GM18517 (cell line): ENCODE results near the gene VRTN.
"Not testable (repeated sequence)": the region's sequence is repeated elsewhere in the genome, so short reads cannot be mapped to it uniquely, and the experiment has no call there.

Experiments
- ATAC-seq: cut with Tn5 transposase; IDR thresholded peaks from one replicate; pipeline ENCODE4 v1.9.1; 2021; ENCODE audit warnings: mild to moderate bottlenecking, moderate library complexity; ENCODE audit not compliant: unreplicated experiment

VRTN gene

DNA sequence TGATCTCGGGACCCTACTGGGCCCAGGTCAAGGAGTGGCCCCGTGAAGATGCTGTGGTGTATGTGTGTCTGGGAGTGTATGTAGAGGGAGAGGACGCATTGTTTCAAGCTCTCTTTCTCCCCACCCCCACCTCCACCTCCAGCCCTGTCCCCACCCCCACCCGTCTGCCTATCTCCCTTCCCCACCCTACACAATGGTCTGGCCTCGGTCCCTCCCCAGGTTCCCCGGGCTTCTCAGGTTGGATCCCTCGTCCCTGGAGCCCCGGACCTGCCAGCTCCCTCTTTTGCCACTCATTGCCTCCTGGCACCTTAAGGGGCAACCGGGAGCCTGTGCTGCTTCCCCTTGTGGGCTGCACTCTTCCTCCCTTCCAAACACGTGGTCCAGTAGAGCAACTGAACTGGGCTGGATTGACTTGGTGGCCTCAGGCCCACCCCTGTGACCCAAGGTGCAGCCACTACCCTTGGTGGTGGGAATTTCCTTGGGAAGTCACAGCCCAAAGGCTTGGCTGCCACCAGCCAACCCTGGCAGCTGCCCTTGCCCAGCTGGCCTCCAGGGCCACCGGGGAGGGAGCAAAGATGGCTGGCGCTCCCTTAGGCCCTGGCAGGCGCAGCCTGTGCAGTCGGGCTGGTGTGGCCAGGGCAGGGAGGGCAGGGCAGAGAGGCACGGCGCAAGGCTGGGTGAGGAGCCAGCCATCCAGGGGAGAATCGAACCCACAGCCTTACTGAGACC, 628 bp downstream of the VRTN start:
- no peak for ATAC-seq

DNA sequence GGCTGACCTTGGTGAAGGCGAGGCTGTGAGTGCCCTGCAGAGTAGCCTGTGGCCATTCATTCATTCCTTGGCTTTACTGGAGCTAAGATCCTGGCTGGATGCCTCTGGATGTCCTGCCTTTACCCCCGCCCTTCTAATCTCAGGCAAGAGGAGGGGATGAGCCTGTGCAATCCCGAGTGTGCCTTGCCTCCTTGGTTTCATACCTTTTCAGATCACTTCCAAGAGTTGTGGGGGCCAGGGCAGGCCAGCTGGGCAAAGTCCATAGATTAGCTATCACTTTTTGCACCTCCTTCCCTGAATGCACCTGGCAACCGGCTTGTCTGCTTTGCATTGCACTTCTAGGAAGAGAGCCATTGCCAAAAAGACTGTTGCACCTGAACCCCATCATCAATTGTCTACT, 1.5 kb downstream of the VRTN start:
- no peak for ATAC-seq

DNA sequence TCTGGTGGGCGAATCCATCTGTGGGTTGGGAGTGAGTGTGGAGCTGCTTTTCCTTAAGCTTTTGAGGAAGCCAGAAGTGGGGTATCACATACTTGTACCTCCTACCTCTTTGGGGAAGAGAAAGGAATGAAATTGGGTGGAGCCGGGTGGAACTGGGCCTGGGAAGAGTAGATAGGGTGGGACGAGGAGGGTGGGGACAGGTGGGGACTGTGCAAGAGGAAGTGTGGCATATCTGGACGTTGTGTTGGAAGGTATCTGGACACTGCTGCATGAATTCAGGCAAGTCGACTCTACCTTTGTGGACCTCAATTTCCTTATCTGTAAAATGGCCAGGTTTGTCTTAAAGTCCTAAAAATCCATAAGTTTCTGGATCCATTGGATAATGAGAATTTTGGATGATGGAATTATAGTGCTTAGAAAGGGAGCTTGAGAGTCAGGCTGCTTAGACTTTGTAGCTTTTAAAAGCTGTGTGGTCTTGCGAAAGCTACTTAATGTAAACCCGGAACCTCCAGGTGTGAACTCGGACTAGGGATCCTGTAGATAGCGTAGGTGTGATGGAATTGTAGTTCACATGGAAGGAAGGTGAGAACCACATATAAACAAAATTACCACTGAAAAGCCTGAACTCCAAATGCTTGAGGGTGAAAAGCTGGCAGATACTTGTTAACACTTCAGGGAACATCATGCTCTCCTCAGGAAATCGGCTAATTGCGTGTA, 2.1 kb downstream of the VRTN start:
- no peak for ATAC-seq

DNA sequence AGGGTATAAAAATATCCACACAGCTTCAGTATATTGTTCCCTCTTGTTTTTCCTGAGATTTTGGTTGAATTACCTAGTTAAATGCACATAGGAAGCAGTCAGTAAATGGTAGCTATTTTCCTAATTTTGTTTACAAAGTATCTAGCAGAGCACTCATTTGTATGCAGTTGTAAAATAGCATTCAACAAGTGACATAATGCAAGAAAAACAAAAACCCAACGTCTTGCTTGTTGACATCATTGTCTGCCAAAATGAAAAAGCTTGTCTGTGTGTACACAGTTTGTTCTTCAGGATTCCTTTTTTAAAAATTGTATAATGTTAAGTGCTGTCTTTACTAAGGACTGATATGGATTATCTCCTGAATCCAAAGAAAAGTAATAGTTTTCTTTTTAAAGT, 2.7 kb downstream of the VRTN start:
- no peak for ATAC-seq

DNA sequence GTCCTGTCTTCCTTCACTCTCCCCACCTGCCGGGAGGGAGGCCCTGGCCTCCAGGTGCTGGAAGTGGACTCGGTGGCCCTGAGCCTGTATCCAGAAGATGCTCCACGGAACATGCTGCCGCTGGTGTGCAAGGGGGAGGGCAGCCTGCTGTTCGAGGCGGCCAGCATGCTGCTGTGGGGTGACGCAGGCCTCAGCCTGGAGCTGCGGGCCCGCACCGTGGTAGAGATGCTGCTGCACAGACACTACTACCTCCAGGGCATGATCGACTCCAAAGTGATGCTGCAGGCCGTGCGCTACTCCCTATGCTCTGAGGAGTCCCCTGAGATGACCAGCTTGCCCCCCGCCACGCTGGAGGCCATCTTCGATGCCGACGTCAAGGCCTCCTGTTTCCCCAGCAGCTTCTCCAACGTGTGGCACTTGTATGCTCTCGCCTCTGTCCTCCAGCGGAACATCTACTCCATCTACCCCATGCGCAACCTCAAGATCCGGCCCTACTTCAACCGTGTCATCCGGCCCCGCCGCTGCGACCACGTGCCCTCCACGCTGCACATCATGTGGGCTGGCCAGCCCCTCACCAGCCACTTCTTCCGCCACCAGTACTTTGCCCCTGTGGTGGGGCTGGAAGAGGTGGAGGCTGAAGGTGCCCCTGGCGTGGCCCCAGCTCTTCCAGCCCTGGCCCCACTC, 8.8 kb downstream of the VRTN start:
- ATAC-seq: no peak

DNA sequence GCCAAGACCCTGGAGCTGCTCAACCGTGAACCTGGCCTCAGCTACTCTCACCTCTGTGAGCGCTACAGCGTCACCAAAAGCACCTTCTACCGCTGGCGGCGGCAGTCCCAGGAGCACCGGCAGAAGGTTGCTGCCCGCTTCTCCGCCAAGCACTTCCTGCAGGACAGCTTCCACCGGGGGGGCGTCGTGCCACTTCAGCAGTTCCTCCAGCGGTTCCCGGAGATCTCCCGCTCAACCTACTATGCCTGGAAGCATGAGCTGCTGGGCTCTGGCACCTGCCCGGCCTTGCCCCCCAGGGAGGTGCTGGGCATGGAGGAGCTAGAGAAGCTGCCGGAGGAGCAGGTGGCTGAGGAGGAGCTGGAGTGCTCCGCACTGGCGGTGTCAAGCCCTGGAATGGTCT, 9.3 kb downstream of the VRTN start:
- no peak for ATAC-seq

DNA sequence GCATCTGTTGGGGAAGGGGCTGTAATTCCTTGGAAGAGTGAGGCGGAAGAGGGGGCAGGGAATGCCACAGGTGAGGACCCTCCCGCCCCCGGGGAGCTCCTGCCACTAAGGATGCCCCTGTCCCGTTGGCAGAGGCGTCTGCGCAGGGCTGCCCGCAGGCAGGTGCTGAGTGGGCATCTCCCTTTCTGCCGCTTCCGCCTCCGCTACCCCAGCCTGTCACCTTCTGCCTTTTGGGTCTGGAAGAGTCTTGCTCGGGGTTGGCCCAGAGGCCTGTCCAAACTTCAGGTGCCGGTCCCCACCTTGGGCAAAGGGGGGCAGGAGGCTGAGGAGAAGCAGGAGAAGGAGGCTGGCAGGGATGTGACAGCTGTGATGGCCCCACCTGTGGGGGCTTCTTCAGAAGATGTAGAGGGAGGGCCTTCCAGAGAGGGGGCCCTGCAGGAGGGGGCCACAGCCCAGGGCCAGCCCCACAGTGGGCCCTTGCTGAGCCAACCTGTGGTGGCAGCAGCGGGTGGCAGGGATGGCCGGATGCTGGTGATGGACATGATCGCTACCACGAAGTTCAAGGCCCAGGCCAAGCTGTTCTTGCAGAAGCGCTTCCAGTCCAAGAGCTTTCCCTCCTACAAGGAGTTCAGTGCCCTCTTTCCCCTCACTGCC, 10.0 kb downstream of the VRTN start:
- ATAC-seq: no peak

DNA sequence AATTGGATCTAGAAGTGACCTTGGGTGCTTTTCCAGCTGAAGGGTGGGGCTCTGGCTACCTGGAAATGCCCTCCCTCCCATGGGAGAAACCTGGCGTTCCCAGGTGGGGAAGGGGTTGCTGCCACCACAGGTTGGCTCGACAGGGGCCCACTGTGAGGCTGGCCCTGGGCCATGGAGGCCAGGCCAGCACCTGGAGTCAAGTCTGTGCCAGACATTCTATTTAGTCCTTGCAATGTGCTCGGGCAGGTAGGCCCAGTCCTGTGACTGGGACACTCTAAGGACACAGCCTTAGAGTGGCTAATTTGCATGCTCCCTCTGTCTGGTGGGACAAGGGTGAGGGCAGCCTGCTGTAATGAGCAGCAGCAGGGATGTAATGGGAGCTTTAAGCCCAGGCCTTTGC, 11.9 kb downstream of the VRTN start:
- no peak for ATAC-seq

DNA sequence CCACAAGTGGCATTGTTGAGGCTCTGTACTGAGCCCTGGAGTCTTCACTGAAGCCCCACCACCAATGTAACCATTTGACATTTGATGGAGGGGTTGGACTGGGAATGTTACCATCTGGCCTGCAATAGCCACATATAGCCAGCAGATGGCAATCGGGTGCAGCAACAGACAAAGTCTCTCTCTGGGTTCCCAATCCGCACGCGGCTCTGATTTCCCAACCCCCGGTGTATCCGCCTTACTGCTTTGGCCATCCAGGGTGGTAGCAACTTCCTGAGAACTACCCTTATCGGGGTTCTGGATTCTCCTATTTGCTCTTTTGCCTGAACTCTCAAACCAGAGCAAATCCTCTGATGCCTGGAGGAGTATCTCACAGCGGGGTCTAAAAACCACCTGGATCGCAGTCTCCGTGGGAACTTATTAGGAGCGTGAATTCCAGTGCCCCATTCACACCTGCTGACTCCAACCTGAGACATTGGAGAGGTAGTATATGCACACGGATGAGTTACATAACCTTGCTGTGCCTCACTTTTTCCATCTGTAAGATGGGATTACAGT, 14.2 kb downstream of the VRTN start:
- ATAC-seq: no peak

DNA sequence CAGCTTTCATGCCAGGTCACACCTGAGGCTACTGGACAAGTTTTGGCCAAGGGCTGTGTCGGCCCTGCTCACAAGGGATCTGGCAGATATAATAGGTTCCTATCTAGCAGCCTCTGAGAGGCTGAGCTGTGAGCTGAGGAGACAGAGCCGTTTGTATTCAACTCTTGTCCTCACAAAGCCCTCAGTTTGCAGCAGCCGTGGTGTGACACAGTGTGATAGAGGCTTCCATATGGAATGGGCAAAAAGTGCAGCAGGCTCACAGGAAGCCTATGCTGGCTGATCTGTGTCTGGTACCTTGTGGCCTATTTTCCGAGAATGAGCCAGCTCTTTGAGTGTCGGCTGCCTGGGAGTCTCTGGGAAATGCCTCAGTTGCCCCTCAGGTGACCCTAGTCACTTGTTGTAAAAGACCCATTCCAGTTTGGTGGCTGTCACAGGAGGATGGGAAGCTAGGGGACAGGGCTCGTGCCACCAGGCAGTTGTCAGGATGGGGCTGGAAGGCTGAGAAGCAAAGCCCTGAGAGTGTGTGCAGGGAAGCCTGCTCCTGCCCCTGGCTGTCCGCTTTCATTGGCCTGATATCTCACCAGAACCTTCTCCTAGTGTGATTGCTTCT, 16.1 kb downstream of the VRTN start:
- ATAC-seq: no peak

DNA sequence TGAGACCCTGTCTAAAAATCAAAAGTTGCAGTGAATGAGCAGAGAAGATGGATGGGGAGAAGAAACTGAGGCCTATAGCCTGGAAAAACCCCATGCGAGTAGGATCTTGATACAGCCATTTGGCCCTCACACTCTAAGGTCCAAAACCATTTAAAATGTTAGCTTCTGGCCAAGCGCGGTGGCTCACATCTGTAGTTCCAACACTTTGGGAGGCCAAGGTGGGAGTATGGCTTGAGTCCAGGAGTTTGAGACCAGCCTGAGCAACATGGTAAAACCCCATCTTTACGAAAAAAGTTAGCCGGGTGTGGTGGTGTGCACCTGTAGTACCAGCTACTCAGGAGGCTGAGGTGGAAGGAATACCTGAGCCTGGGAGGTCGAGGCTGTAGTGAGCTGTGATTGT, 19.8 kb downstream of the VRTN start:
- ATAC-seq: no peak

DNA sequence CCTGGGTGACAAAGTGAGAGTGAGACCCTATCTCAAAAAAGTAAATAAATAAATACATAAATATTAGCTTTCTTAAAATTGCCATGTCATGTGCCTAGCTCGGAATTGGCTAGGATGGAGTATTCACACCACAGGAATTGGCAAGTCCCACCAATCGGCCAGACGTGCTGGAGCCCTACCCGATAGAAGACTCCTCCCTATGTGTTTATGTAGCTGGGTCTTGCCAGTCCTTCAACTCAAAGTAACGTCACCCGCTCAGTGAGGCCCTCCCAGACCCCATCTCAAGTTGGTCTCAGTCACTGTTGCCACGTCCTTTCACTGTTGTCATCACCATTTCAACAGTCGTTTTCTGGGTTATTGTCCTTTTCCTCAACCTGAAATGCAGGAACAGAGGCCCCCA, 20.2 kb downstream of the VRTN start:
- ATAC-seq: no peak

DNA sequence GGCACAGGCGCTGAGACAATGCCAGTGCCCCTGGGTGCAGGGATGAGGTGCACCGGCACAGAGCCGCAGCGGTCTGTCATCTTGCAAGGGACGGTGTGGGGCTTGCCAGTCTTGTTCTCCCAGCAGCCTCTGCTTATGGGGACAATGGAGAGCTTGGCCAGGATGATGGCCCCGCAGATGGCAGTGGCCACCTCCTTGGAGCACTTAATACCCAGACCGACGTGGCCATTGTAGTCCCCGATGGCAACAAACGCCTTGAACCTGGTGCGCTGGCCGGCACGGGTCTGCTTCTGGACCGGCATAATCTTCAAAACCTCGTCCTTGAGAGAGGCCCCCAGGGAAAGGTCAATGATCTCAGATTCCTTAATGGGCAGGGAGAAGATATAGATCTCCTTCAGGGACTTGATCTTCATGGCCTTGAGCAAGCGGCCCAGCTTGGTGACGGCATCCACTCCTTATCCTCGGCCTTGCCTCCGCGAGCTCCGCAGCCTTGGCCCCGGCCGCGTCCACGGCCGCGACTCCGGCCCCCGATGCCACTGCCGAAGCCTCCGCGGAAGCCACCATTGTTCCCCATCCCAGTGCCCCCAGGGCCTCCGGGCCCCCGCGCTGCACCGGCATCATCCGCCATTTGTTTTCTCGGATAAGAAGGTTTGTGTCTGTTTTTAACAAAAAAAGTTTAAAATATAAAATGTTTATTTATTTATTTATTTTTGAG, 29.9 kb downstream of the VRTN start:
- no peak for ATAC-seq

DNA sequence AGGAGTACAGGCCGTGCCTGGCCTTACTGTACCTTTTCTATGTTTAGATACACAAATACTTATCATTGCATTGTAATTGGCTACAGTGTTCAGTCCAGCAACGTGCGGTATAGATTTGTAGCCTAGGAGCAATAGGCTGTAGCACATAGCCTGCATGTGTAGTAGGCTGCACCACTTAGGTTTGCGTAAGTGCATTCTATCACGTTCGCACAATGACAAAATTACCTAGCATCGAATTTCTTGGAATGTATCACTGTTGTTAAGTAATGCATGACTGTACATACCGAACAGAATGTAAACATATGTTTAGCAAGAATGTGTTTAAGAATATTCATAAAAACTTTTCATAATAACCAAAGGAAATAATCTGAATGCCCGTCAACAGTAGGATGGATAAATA, 31.9 kb downstream of the VRTN start:
- no peak for ATAC-seq

DNA sequence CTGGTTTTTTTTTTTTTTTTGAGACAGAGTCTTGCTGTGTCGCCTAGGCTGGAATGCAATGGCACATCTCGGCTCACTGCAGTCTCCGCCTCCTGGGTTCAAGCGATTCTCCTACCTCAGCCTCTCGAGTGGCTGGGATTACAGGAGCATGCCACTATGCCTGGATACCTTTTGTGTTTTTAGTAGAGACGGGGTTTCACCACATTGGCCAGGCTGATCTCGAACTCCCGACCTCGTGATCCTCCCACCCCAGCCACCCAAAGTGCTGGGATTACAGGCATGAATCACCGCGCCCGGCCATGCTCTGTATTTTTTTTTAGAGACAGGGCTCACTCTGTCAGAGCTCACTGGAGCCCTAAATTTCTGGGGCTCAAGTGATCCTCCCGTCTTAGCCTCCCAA, 32.6 kb downstream of the VRTN start:
- ATAC-seq: no peak

DNA sequence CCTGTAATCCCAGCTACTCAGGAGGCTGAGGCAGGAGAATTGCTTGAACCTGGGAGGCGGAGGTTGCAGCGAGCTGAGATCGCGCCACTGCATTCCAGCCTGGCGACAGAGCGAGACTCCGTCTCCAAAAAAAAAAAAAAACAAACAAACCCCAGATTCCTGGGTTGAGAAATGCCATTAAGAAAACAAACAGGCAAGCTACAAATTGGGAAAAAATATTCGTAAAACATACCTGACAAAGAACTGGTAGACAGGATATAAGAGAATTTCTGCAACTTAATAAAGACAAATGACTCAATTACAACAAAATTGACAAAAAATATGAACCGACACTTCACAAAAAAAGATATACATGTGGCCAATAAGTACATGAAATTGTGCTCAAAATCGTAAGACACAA, 33.3 kb downstream of the VRTN start:
- not testable (repeated sequence) for ATAC-seq

DNA sequence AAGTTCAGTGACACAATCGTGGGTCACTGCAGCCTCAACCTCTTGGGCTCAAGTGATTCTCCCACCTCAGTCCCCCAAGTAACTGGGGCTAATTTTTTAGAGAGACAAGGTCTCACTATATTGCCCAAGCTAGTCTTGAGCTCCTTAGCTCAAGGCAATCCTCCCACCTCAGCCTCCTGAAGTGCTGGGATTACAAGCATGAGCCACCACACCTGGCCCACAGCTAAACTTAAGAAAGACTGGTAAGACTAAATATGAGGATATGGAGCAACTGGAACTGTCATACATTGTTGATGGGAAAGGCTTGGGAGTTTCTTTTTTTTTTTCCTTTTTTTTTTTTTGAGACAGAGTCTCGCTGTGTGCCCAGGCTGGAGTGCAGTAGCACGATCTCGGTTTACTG, 34.0 kb downstream of the VRTN start:
- ATAC-seq: no peak

DNA sequence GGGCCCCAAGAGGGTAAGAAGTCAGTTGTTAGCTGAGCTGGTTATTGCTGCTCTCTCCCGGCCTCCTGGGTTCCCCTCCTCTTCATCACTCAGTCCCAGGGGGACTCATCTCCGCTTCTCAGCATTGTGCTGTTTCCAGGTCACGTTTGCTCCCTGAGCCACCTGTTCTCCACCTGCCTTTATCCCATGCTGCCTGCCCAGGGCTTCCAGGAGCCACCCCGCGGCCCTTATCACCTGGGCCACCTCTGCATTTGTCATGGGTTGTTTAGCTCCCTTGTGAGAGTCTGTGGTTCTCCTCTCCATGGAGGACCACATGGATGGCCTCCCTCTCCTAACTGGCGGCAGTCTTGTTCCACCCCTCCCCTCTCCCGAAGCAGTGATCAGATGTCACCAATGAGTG, 41.7 kb downstream of the VRTN start:
- ATAC-seq: no peak

DNA sequence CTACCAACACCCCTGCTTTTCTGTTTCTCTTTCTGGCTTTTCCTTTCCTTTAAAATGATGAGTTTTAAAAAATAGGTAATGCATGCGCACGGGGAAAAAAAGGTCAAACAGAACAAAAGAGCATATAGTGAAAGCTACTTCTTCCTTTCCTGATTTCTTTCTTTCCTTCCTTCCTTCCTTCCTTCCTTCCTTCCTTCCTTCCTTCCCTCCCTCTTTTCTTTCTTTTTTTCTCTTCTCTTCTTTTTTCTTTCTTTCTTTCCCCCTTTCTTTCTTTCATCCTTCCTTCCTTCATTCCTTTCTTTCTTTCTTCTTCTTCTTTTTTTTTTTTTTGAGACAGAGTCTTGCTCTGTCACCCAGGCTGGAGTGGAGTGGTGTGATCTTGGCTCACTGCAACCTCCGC, 42.2 kb downstream of the VRTN start:
- not testable (repeated sequence) for ATAC-seq

DNA sequence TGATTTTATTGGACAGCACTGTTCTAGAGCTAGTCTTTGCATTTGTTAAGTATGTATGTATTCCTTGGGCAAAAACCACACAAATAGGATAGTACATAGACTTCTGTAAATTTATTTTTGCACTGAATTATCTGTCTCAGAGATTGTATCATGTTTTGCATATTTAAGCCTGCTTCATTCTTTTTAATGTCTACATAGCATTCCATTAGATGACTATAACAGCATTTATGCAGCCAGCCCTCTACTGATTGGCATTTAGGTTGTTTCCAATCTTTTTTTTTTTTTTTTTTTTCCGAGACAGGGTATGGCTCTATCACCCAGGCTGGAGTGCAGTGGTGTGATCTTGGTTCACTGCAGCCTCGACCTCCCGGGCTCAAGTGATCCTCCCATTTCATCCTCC, 43.2 kb downstream of the VRTN start:
- ATAC-seq: no peak
